ENCODE data around the gene AHDC1. TPM values are rescaled to one million over a fixed set of nuclear protein-coding genes. Genes with fewer than 3 reads are reported as not detected.

The AHDC1 gene
- polyA plus RNA-seq, 1 donor (not counting 4 experiments of a cell fraction or from before 2014, with no cell fraction given) = 4.2 TPM

DNA sequence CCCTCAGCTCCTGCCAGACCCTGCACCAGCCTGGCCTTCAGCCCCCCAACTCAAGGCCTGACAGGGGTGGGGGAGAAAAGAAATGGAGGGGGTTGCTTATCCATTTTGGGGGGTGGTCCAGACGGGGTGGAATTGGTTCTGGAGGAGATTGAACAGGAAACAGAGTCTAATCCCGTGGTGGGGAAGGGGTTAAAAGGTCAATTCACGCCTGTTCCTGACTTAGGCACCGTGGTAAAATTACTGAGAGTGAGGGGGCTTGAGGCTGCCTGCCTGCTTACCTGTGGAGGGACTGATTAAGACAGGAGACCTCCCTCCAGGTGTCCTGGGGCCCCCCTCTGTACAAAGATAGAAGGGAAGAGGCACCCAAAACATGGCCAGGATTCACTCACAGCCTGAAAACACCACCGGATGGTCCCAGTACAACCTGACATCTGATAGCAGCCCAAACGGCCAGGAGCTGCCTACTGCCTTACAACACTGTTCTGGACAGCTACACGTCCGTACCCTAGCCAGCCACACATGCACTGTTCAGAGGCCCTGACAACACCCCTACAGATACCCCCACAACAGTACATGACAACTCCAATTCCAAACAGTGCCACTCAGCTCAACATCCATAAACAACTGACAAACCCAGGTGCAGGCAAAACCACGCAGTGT is 31.8 kb downstream of the AHDC1 start:
- H3K9me3 ChIP-seq (ENCODE audit: control insufficient read depth, low read depth, low read length) = no peaks in the 10 kb centered on the region
- H3K36me3 ChIP-seq (ENCODE audit: control insufficient read depth in 2 of 2, extremely low read depth in 1 of 2, insufficient read depth in 2 of 2, low read length in 2 of 2) = peaks cover 0 to 6% of the 10 kb centered on the region in 2 experiments
- no peak for TF ChIP-seq EZH2 (IDR thresholded peaks at IDR 0.05; ENCODE audit: low read length)
- TF ChIP-seq, protein P1, sequence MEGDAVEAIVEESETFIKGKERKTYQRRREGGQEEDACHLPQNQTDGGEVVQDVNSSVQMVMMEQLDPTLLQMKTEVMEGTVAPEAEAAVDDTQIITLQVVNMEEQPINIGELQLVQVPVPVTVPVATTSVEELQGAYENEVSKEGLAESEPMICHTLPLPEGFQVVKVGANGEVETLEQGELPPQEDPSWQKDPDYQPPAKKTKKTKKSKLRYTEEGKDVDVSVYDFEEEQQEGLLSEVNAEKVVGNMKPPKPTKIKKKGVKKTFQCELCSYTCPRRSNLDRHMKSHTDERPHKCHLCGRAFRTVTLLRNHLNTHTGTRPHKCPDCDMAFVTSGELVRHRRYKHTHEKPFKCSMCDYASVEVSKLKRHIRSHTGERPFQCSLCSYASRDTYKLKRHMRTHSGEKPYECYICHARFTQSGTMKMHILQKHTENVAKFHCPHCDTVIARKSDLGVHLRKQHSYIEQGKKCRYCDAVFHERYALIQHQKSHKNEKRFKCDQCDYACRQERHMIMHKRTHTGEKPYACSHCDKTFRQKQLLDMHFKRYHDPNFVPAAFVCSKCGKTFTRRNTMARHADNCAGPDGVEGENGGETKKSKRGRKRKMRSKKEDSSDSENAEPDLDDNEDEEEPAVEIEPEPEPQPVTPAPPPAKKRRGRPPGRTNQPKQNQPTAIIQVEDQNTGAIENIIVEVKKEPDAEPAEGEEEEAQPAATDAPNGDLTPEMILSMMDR (optimal IDR thresholded peaks at IDR 0.05 in 1 of 3, IDR thresholded peaks at IDR 0.05 in 1 of 3, conservative IDR thresholded peaks at IDR 0.05 in 1 of 3; ENCODE audit: extremely low read depth in 1 of 3, insufficient read depth in 2 of 3, low read length in 3 of 3) = no peak
- no peaks in the 10 kb centered on the region for H3K9me1 ChIP-seq (ENCODE audit: control insufficient read depth, extremely low read depth, insufficient read depth, low read length)
- H3K79me2 ChIP-seq (ENCODE audit: control insufficient read depth, insufficient read depth, low read length) = peaks cover 36% of the 10 kb centered on the region
- FAIRE-seq = no peak
- no peaks in the 10 kb centered on the region for H4K20me1 ChIP-seq (ENCODE audit: control insufficient read depth, extremely low read depth, insufficient read depth, low read length)
- H3K4me3 ChIP-seq (ENCODE audit: control insufficient read depth in 2 of 3, extremely low read depth in 1 of 3, insufficient read depth in 2 of 3, low read depth in 1 of 3, low read length in 3 of 3) = no peak overlapping the region
- no peaks in the 10 kb centered on the region for H3K27me3 ChIP-seq (ENCODE audit: control insufficient read depth, extremely low read depth, insufficient read depth, low read length)
- H3K9ac ChIP-seq (ENCODE audit: control insufficient read depth, extremely low read depth, insufficient read depth, low read length) = peak overlapping the region; percentile 13
- H3K4me2 ChIP-seq (ENCODE audit: control insufficient read depth, extremely low read depth, insufficient read depth, low read depth, low read length) = no peak overlapping the region
- no peak for DNase-seq (ENCODE audit: low read depth, low spot score)
- H3K4me1 ChIP-seq (ENCODE audit: control insufficient read depth, extremely low read depth, insufficient read depth, low read length) = peaks cover 73% of the 10 kb centered on the region
- peak overlapping the region; percentile 7 for H3K27ac ChIP-seq (ENCODE audit: control insufficient read depth, insufficient read depth, low read length)
- dilution Hi-C loops (cut with MboI; ENCODE audit: extremely low pct_ligation_motif_present, low sequenced_read_pairs) = no loop called here
- no peak overlapping the region for H2AFZ ChIP-seq (ENCODE audit: control insufficient read depth, low read length)

- Histone ChIP-seq H3K4me2 (ENCODE audit: control insufficient read depth, extremely low read depth, insufficient read depth, low read depth, low read length) (no peak overlapping the region), H3K9ac (ENCODE audit: control insufficient read depth, extremely low read depth, insufficient read depth, low read length) (no peak overlapping the region), H4K20me1 (ENCODE audit: control insufficient read depth, extremely low read depth, insufficient read depth, low read length) (no peaks in the 10 kb centered on the region)
Observed at GRCh38 chr1:27571439-27572018, 32.4 kb downstream of the AHDC1 start.

More at GRCh38 chr1:27571439-27572018, 32.4 kb downstream of the AHDC1 start:
- dilution Hi-C loops (cut with MboI; ENCODE audit: extremely low pct_ligation_motif_present, low sequenced_read_pairs) = no loop called here
- no peaks in the 10 kb centered on the region for H3K27me3 ChIP-seq (ENCODE audit: control insufficient read depth, extremely low read depth, insufficient read depth, low read length)
- DNase-seq (ENCODE audit: low read depth, low spot score) (no peak), FAIRE-seq (no peak)
- H3K79me2 ChIP-seq (ENCODE audit: control insufficient read depth, insufficient read depth, low read length) = peaks cover 32% of the 10 kb centered on the region
- H3K4me3 ChIP-seq (ENCODE audit: control insufficient read depth in 2 of 3, extremely low read depth in 1 of 3, insufficient read depth in 2 of 3, low read depth in 1 of 3, low read length in 3 of 3) = no peak overlapping the region
- H3K27ac ChIP-seq (ENCODE audit: control insufficient read depth, insufficient read depth, low read length) = peak overlapping the region; percentile 7
- H3K9me1 ChIP-seq (ENCODE audit: control insufficient read depth, extremely low read depth, insufficient read depth, low read length) = no peaks in the 10 kb centered on the region
- no peak overlapping the region for H2AFZ ChIP-seq (ENCODE audit: control insufficient read depth, low read length)
- peaks cover 75% of the 10 kb centered on the region for H3K4me1 ChIP-seq (ENCODE audit: control insufficient read depth, extremely low read depth, insufficient read depth, low read length)
- H3K9me3 ChIP-seq (ENCODE audit: control insufficient read depth, low read depth, low read length) = no peaks in the 10 kb centered on the region
- TF ChIP-seq, protein P1 (optimal IDR thresholded peaks at IDR 0.05 in 1 of 3, IDR thresholded peaks at IDR 0.05 in 1 of 3, conservative IDR thresholded peaks at IDR 0.05 in 1 of 3; ENCODE audit: extremely low read depth in 1 of 3, insufficient read depth in 2 of 3, low read length in 3 of 3) = no peak
- TF ChIP-seq EZH2 (IDR thresholded peaks at IDR 0.05; ENCODE audit: low read length) = no peak
- peaks cover 0 to 6% of the 10 kb centered on the region in 2 experiments for H3K36me3 ChIP-seq (ENCODE audit: control insufficient read depth in 2 of 2, extremely low read depth in 1 of 2, insufficient read depth in 2 of 2, low read length in 2 of 2)
